ENCODE data around the gene NLRC5. TPM values are rescaled to one million over a fixed set of nuclear protein-coding genes. Genes with fewer than 3 reads are reported as not detected.

The NLRC5 gene
- total RNA-seq, 1 donor from 2014 or later, result 1.7 TPM

GRCh38 chr16:57009643-57010170 is 20.4 kb downstream of the NLRC5 start:
- no peaks in the 10 kb centered on the region for H3K36me3 Mint-ChIP-seq
- no peak for TF ChIP-seq CTCF (conservative IDR thresholded peaks at IDR 0.05)
- no peaks in the 10 kb centered on the region for H3K9me3 Mint-ChIP-seq
- peaks cover 2% of the 10 kb centered on the region for H3K27me3 Mint-ChIP-seq
- no peak overlapping the region for H3K4me3 Mint-ChIP-seq
- H3K27ac Mint-ChIP-seq, result no peak overlapping the region
- no peak for DNase-seq (ENCODE audit: extremely low spot score, unreplicated experiment)
- no peaks in the 10 kb centered on the region for H3K4me1 Mint-ChIP-seq (ENCODE audit: unreplicated experiment)

GRCh38 chr16:57012353-57012752 is 23.0 kb downstream of the NLRC5 start:
- Mint-ChIP-seq H3K4me3 (no peak overlapping the region), H3K4me1 (ENCODE audit: unreplicated experiment) (no peaks in the 10 kb centered on the region), H3K27ac (no peak overlapping the region), H3K27me3 (peaks cover 9% of the 10 kb centered on the region), H3K9me3 (no peaks in the 10 kb centered on the region), H3K36me3 (no peaks in the 10 kb centered on the region)
- no peak for DNase-seq (ENCODE audit: extremely low spot score, unreplicated experiment)
- no peak for TF ChIP-seq CTCF (conservative IDR thresholded peaks at IDR 0.05)

GRCh38 chr16:57013229-57013628 is 23.9 kb downstream of the NLRC5 start:
- no peak for TF ChIP-seq CTCF (conservative IDR thresholded peaks at IDR 0.05)
- Mint-ChIP-seq H3K27ac (no peak overlapping the region), H3K4me3 (no peak overlapping the region)

DNA sequence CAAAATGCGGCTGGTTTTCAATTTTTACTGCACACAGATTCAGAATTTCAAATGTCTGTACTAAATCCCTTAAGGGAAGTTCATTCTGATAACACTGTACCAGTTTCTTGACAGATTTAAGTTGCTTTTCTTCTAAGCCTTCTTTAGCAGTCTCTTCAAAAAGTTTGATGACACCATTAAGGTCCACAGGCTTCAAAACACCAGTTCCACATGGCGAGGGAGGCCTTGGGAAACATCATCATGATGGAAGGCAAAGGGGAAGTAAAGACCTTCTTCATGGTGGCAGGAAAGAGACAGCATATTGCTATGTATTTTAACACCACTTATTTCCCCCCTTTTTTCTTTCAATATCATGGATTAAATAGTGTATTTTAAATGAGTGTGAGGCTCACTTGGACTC is 24.5 kb downstream of the NLRC5 start:
- no peak overlapping the region for H3K27ac Mint-ChIP-seq
- no peak for TF ChIP-seq CTCF (conservative IDR thresholded peaks at IDR 0.05)
- H3K4me1 Mint-ChIP-seq (ENCODE audit: unreplicated experiment), result no peaks in the 10 kb centered on the region
- H3K36me3 Mint-ChIP-seq, result no peaks in the 10 kb centered on the region
- peaks cover 9% of the 10 kb centered on the region for H3K27me3 Mint-ChIP-seq
- DNase-seq (ENCODE audit: extremely low spot score, unreplicated experiment), result no peak
- H3K9me3 Mint-ChIP-seq, result no peaks in the 10 kb centered on the region
- no peak overlapping the region for H3K4me3 Mint-ChIP-seq

More at GRCh38 chr16:57013229-57013628, 23.9 kb downstream of the NLRC5 start:
- no peaks in the 10 kb centered on the region for H3K36me3 Mint-ChIP-seq
- H3K4me1 Mint-ChIP-seq (ENCODE audit: unreplicated experiment), result no peaks in the 10 kb centered on the region
- no peak for DNase-seq (ENCODE audit: extremely low spot score, unreplicated experiment)
- H3K9me3 Mint-ChIP-seq, result no peaks in the 10 kb centered on the region
- H3K27me3 Mint-ChIP-seq, result peaks cover 9% of the 10 kb centered on the region

DNA sequence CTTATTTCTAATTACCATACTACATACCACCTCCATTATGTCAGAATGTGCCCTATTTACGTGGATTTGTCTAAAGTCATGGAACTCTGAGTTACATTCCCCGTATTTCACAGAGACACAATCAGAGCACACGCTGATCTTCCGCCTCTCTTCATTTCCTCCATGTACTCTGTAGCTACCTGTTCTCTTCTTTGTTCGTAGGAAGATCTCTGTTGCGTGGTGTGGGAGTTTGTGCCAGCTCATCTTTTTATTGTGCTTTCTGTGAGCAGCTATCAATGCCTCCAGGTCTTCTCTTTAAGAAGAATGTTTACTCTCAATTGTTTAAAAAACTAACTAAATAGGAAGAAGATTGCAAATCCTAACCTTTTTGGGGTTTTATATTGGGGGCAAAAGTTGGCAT is 26.9 kb downstream of the NLRC5 start:
- no peak for DNase-seq (ENCODE audit: extremely low spot score, unreplicated experiment)
- no peak overlapping the region for H3K4me3 Mint-ChIP-seq
- peaks cover 24% of the 10 kb centered on the region for H3K27me3 Mint-ChIP-seq
- H3K9me3 Mint-ChIP-seq, result peaks cover 4% of the 10 kb centered on the region
- no peaks in the 10 kb centered on the region for H3K4me1 Mint-ChIP-seq (ENCODE audit: unreplicated experiment)
- no peaks in the 10 kb centered on the region for H3K36me3 Mint-ChIP-seq
- TF ChIP-seq CTCF (conservative IDR thresholded peaks at IDR 0.05), result no peak
- no peak overlapping the region for H3K27ac Mint-ChIP-seq

- Mint-ChIP-seq H3K9me3 (peaks cover 4% of the 10 kb centered on the region), H3K4me1 (ENCODE audit: unreplicated experiment) (no peaks in the 10 kb centered on the region), H3K4me3 (no peak overlapping the region), H3K27me3 (peaks cover 28% of the 10 kb centered on the region), H3K36me3 (no peaks in the 10 kb centered on the region), H3K27ac (no peak overlapping the region)
- DNase-seq (ENCODE audit: extremely low spot score, unreplicated experiment), result no peak
- no peak for TF ChIP-seq CTCF (conservative IDR thresholded peaks at IDR 0.05)
These were observed 27.5 kb downstream of the NLRC5 start for GRCh38 chr16:57016831-57017230.
